Esophagus mucosa (tissue), 1 donor: ENCODE data around the gene ANO8. TPM values are rescaled to one million over a fixed set of nuclear protein-coding genes. Genes with fewer than 3 reads are reported as not detected.
"Not testable (repeated sequence)": the region's sequence is repeated elsewhere in the genome, so short reads cannot be mapped to it uniquely, and the experiment has no call there.

Source experiments
- ATAC-seq: fragments of 200-7000 bp; cut with Tn5 transposase; one replicate; pipeline ENCODE4 v1.9.1; 2020
- total RNA-seq: library from RNA; stranded (reverse); gene quantifications from one replicate; pipeline ENCODE4 v1.2.4, GENCODE V29; 2023
- donor health status: DM: yes; HTN: yes; CAD: no.

The ANO8 gene
- 9.9 TPM for total RNA-seq

- peak; percentile 66 for ATAC-seq
These were observed at the start of gene ANO8 for GRCh38 chr19:17334414-17335409. Gene ANO8 (minus strand): TSS chr19:17334855. CDS start chr19:17334670, 185 bp downstream.

- ATAC-seq: no peak
These were observed 45.9 kb upstream of the ANO8 start for GRCh38 chr19:17380426-17381138.

GRCh38 chr19:17379221-17379631 is 44.6 kb upstream of the ANO8 start:
- no peak for ATAC-seq

GRCh38 chr19:17378271-17378670 is 43.6 kb upstream of the ANO8 start:
- no peak for ATAC-seq

- ATAC-seq: peak; percentile 60
These were observed 42.4 kb upstream of the ANO8 start, which contains the start of gene PLVAP for GRCh38 chr19:17376935-17377600. Gene PLVAP (minus strand): TSS chr19:17377342. CDS start chr19:17377288, 54 bp downstream.

GRCh38 chr19:17370026-17370587 is 35.5 kb upstream of the ANO8 start:
- peak; percentile 15 for ATAC-seq

GRCh38 chr19:17365361-17365760 is 30.7 kb upstream of the ANO8 start:
- ATAC-seq: no peak

GRCh38 chr19:17363852-17364605 is 29.4 kb upstream of the ANO8 start:
- ATAC-seq: not testable (repeated sequence)

GRCh38 chr19:17359905-17360800 is 25.5 kb upstream of the ANO8 start:
- ATAC-seq: no peak

GRCh38 chr19:17358395-17358794 is 23.7 kb upstream of the ANO8 start:
- peak; percentile 65 for ATAC-seq

GRCh38 chr19:17357724-17358123 is 23.1 kb upstream of the ANO8 start:
- no peak for ATAC-seq

- no peak for ATAC-seq
These were observed 22.5 kb upstream of the ANO8 start for GRCh38 chr19:17357078-17357666.

GRCh38 chr19:17353386-17353785 is 18.7 kb upstream of the ANO8 start:
- peak; percentile 10 for ATAC-seq

GRCh38 chr19:17352608-17353280 is 18.1 kb upstream of the ANO8 start:
- ATAC-seq: peak; percentile 39

GRCh38 chr19:17351815-17352435 is 17.3 kb upstream of the ANO8 start:
- no peak for ATAC-seq

- ATAC-seq: peak; percentile 33
These were observed 14.0 kb upstream of the ANO8 start for GRCh38 chr19:17348700-17349099.

- ATAC-seq: no peak
These were observed 13.2 kb upstream of the ANO8 start for GRCh38 chr19:17347877-17348276.

- ATAC-seq: peak; percentile 17
These were observed 12.7 kb upstream of the ANO8 start for GRCh38 chr19:17347361-17347760.

- ATAC-seq: peak; percentile 80
These were observed 11.5 kb upstream of the ANO8 start for GRCh38 chr19:17346109-17346671.
